Medulla oblongata (tissue), 1 donor: Measurements from ENCODE around the gene MUC20.
"Not testable (repeated sequence)": the region's sequence is repeated elsewhere in the genome, so short reads cannot be mapped to it uniquely, and the experiment has no call there.

Experiments used
- DNase-seq: peaks from one replicate; pipeline ENCODE4 v3.0.0-alpha.2; 2015; ENCODE audit errors: extremely low spot score

Gene MUC20, protein sequence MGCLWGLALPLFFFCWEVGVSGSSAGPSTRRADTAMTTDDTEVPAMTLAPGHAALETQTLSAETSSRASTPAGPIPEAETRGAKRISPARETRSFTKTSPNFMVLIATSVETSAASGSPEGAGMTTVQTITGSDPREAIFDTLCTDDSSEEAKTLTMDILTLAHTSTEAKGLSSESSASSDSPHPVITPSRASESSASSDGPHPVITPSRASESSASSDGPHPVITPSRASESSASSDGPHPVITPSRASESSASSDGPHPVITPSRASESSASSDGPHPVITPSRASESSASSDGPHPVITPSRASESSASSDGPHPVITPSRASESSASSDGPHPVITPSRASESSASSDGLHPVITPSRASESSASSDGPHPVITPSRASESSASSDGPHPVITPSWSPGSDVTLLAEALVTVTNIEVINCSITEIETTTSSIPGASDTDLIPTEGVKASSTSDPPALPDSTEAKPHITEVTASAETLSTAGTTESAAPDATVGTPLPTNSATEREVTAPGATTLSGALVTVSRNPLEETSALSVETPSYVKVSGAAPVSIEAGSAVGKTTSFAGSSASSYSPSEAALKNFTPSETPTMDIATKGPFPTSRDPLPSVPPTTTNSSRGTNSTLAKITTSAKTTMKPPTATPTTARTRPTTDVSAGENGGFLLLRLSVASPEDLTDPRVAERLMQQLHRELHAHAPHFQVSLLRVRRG

GRCh38 chr3:195720831-195721506, at the start of gene MUC20:
Gene MUC20, plus strand, starts transcription at chr3:195720978. Its CDS starts 30 bp downstream, at chr3:195721008.
- not testable (repeated sequence) for DNase-seq

DNA sequence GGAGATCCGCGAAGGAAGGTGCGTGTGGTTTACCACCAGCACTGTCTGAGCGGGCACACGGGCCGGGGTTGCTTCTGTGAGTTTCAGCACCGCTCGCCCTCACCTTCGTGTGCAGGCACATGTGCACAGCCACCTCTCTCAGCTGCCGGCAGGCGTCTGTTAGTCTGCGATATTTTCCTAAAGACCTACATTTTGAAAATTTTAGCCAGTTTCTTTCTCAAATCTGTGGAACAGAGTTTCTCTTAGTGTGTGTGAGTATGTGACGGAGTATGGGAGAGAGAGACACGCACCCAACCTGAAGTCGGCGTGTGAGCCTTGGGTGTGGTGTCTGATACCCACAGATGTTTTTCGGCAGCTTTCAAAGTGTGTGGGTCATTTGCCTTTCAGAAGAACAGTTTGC, 49.5 kb upstream of the MUC20 start:
- not testable (repeated sequence) for DNase-seq

DNA sequence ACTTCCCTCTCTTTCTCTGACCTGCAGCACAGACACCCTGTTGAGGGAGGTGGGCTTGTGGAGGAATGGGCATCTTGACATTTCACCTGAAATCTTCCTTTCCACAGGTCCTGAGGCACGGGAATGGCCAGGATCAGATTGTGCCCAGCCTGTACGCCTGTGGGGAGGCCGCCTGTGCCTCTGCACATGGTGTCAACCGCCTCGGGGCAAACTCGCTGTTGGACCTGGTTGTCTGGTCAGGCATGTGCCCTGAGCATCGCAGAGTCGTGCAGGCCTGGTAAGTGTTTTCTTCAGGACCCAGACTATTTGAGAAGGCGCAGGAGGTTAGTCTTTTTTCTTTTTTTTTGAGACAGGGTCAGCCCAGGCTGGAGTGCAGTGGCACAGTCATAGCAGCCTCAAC, 47.1 kb upstream of the MUC20 start:
- DNase-seq: not testable (repeated sequence)

DNA sequence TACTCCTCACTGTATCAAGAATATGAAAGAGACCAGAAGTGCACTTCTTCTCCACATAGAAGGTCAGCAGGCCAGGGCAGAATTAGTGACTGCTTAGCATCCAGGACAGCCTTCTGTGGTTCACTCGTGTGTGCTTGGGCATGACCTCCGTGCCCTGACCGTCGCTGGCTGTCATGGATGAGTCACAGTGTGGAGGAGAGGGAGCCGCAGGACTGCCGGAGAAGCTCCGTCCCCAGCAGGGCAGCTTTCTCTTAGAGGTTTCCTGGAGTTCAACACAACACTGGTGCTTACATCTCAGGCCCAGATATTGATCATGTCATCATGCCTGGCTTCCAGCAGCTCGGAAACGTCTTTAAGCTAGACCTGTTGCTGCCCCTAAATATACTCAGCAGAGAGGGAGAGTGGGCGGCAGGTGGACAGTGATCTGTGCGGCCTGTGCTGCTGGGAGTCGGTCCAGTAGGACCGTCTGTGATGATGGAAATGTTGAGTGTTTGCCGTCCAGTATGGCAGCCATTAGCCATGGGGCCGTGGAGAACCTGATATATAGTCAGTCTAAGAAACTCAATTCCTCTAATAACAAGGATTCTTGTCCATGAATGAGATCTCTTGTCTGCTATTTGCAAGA, 42.3 kb upstream of the MUC20 start:
- not testable (repeated sequence) for DNase-seq

DNA sequence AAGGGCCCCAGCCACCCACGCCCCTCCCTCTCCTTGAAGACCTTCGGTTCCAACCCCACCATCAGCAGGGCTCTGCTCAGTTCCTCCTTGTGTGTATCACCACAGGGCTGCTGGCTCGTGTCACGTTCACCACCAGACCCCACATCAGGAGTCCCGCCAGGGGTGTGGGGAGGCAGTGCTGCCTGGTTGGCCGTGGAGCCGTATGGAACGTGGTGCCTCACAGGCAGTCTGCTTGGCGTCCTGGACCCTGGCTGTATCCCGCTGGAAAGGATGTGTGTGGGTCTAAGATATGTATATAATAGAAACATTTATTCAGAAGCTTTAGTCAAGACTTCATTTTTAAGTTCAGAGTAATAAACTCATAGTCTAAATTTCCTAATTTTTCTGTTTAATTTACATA, 40.1 kb upstream of the MUC20 start:
- not testable (repeated sequence) for DNase-seq

DNA sequence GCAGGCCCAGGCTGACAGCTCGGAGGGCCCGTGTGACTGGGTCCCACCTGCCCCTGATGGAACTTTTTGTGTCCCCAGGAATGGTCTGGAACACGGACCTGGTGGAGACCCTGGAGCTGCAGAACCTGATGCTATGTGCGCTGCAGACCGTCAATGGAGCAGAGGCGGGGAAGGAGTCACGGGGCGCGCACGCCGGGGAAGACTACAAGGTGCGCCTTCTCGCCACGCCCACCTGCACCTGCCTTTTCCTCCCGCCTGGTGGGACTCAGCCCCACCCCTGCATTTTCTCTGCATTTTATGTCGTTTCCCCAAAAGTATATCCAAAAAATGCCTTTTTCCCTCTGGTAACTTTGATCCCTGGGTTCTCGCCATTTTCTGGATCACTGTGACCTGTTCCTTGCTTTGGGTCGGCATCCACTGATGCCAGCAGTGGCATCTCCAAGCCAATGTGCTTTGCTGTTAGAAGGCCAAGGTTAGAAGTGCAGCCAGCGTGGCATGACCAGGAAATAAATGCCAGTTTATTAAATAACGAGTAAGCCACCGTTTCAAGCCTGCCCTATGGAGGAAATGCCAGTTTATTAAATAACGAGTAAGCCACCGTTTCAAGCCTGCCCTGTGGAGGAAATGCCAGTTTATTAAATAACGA, 39.2 kb upstream of the MUC20 start:
- DNase-seq: not testable (repeated sequence)

- not testable (repeated sequence) for DNase-seq
These were observed 38.6 kb upstream of the MUC20 start for GRCh38 chr3:195682104-195682742.

- not testable (repeated sequence) for DNase-seq
These were observed 36.9 kb upstream of the MUC20 start for GRCh38 chr3:195683722-195684526.

DNA sequence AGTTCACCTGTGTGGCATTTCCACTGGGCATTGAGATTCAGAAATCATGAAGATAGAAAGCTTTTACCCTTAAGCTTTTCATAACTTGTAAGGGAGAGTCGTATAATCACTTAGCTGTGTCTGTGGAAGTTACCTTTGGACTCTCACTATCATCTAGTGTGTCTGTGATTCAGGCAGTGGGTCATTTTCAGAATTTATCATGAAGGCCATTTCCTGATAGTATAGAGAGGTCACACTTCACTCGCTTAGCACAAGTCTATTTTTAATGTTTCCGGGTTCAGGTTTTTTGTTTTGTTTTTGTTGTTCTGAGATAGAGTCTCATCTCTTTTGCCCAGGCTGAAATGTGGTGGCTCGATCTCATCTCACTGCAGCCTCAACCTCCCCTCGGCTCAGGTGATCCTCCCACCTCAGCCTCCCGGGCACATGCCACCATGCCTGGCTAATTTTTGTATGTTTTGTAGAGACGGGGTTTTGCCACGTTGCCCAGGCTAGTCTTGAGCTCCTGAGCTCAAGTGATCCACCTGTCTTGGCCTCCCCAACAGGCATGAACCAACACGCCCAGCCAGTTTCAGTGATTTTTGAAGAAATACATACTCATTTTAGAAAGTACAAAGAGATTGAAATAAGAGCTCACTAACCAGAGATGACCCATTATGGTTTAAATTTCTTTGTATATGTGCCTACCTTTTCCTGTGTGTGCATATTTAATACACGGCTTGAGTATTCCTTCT, 36.1 kb upstream of the MUC20 start:
- not testable (repeated sequence) for DNase-seq

- not testable (repeated sequence) for DNase-seq
These were observed 34.1 kb upstream of the MUC20 start for GRCh38 chr3:195686537-195687208.

- DNase-seq: not testable (repeated sequence)
These were observed 33.5 kb upstream of the MUC20 start for GRCh38 chr3:195687209-195687760.

DNA sequence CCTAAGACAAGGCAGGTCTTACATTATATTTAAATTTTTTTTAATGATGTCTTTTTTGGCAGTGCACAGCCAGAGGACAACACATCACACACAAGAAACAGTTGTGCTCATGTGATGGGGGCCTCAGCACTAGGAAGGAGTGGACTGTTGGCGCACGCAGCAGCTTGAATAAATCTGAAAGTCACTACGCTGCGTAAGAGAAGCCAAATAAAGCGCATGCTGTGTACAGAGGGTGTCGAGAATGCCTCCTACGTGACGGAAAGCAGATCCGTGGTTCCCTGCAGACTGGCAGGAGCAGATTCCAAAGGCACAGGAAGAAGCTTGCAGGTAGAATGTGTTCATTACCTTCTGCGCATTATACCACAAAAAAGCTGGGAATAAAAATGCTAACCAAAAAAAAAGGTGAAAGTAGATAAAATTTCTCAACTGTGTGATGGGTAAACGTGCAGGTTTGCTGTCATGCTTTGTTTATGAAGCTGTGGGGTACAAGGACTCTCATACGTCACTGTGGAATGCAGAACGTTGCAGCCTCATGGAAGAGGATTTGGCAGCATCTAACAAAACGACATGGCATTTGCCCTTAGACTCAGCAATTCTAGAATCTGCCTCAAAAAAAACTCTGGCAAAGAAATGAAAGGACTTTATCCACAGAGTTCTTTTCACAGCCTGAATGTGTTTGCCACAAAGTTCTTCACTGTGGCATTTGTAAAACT, 32.2 kb upstream of the MUC20 start:
- peak; percentile 36 for DNase-seq

DNA sequence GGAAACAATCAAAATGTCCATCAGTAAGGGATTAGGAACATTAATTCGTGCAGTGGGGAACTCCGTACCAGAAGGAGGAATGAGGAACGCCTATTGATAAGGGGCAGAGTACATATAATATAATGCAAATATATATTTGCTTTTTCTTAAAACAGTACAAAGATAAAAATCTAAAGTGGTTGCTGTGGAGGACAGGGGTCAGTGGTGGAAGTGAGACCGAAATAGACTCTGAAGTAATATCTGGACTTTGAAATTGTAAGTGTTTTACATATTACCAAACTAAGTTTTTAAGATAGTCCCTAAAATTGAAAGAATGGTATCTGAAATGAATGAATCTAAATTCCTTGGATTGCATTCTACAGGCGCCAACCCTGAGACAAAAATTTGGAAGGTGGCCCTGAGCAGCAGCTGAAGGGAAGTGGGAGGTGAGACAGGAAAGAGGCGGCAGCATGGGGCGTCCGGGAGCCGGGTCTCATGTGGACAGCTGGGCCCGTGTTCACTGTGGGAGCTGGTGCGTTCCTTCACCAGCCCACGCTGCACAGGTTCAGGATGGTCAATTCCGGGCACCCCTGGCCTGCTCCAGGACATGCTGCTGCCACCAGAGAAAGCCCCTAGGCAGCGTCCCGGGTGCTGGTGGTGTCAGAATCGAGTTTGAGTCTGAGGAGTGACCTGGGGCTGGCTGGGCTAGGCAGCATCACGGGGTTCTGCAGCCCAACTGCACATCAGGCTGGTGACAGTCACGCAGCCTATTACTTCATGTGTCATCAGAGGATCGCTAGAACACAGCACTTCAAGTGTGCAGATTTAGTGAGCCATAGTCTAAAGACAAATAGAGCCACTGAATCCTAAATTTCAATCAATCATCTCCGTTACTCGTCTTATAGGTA, 31.4 kb upstream of the MUC20 start:
- DNase-seq: not testable (repeated sequence)

- no peak for DNase-seq
These were observed 29.8 kb upstream of the MUC20 start for GRCh38 chr3:195690951-195691350.

GRCh38 chr3:195691596-195692353, 29.0 kb upstream of the MUC20 start:
- DNase-seq: not testable (repeated sequence)

DNA sequence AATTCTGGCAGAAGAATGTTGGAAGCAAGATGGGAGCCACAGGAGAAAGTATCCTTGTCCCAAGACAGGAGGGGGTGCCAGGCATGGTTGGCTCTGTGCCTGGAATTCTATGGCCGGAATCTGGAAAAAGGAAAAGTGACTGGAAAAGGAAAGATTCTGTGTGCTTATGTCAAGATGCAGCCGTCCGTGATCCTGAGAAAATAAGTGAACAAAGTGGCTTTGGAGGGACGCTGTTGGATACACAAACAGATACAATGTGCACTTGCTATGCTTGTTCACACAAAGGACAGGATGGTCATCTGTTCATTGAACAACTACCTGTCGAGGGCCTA, 28.5 kb upstream of the MUC20 start:
- DNase-seq: peak; percentile 45
